Epithelial cell of esophagus (primary cell): ENCODE measurements around the gene SLIT3.

Source experiments
- DNase-seq: peaks from one replicate; pipeline ENCODE4 v3.0.0; 2010; ENCODE audit warnings: low read depth
- H3K4me3 ChIP-seq: 2 replicates; pipeline ENCODE4 v1.5.1; 2011; ENCODE audit warnings: mild to moderate bottlenecking, low read length, control low read depth
- TF ChIP-seq, protein P1 (sequence below): IDR thresholded peaks from 2 replicates; pipeline ENCODE4 v1.5.1; 2011; ENCODE audit warnings: low read depth, mild to moderate bottlenecking, low read length, control low read depth, inconsistent platforms; ENCODE audit not compliant: insufficient read depth; ENCODE audit errors: missing control alignments

Gene SLIT3

DNA sequence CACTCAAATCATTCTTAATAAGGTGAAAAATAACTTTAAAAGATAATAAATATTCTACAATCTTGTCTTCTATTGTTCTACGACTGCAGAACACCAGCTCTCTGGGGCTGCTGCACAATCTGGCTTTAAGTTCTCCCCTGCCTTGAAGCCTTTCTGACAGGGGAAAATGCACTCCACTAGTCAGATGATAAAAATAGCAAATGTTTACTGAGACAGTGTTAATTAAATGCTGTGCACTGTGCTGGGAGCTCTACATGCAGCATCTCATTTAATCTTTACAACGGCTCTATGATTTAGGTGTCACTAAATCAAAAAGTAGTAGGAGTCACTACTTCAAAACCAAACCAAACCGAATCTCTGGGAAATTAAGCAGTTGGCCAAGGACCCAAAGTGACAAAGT lies 132.7 kb downstream of the SLIT3 start:
- no peak for DNase-seq
- TF ChIP-seq, protein P1, sequence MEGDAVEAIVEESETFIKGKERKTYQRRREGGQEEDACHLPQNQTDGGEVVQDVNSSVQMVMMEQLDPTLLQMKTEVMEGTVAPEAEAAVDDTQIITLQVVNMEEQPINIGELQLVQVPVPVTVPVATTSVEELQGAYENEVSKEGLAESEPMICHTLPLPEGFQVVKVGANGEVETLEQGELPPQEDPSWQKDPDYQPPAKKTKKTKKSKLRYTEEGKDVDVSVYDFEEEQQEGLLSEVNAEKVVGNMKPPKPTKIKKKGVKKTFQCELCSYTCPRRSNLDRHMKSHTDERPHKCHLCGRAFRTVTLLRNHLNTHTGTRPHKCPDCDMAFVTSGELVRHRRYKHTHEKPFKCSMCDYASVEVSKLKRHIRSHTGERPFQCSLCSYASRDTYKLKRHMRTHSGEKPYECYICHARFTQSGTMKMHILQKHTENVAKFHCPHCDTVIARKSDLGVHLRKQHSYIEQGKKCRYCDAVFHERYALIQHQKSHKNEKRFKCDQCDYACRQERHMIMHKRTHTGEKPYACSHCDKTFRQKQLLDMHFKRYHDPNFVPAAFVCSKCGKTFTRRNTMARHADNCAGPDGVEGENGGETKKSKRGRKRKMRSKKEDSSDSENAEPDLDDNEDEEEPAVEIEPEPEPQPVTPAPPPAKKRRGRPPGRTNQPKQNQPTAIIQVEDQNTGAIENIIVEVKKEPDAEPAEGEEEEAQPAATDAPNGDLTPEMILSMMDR: no peak
- H3K4me3 ChIP-seq: no peak overlapping the region

DNA sequence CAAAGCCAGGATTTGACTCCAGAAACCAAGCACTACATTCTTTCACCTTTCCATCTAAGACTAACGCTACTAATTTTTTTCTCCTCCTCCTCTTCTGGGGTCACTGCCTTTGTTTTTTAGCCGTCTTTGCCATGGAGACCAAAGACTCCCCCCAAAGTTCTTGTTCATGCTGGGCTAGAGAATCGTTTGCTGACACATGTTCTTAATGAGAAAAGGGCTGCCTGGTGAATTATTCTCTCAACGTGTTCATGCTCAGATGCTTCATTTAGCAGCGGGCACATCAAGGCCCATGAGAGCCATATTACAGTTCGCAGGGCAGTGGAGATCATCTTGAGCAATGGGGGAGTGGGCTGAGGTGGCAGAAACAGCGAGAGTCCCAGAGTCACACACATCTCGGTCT lies 134.9 kb downstream of the SLIT3 start:
- TF ChIP-seq, protein P1: no peak
- DNase-seq: no peak
- H3K4me3 ChIP-seq: no peak overlapping the region

DNA sequence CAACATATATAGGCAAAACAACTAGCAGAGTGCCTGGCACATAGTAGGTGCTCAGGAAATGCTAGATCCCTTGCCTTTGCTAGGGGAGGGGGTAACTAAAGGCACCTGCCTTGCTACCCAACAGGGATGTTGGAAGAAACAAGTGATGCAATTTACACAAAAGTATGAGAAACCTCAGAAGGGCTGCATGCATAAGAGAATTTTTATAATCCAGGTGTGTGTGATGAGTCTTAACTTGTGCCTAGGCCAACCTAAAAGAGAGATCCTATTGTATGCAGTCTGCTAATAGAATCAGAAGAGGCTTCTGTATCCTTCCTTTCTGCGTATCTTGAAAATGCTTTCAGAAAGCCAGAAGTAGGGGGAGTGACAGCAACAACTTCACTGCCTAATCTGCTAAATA lies 135.9 kb downstream of the SLIT3 start:
- peak; percentile 46 for DNase-seq
- no peak overlapping the region for H3K4me3 ChIP-seq
- TF ChIP-seq, protein P1: no peak

DNA sequence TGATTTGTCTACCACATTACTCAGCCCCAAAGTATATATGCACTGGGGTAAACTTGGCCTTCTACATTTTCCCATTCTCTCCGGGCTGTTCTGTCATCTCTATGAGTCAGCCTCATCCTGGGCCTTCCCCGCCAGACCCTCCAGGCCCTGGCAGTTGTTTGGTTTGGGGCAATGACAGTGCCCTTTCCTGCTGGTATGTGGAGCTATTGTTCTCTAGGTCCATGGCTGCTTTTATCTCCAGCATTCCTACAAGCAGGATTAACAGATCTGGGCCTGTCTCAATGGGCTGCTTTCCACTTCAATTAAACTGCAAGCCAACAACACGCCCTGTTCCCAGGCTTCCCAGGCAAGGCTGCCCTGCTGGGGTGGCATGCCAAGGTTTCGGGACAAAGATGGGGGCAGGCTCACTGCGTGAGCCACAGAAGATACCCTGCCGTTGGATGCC lies 136.4 kb downstream of the SLIT3 start:
- TF ChIP-seq, protein P1: no peak
- peak; percentile 95 for DNase-seq

DNA sequence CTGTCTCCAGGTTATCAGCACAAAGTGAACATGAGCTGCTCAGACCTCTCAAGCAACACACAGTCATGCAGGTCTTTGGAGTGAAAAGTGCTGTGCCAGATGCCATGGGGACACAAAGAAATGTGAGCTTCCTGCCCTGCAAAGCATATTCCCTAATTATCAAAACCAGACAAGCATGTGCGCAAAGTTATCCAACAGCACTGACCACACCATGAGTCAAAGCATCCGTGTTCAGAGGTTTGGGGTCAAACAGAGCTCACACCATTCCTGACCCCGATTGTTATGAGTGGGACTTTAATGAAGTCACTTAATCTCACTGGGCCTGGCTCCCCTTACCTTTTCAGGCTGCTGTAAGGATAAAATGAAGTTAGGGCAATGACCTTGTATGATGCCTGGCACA lies 138.5 kb downstream of the SLIT3 start:
- TF ChIP-seq, protein P1: no peak
- H3K4me3 ChIP-seq: no peak overlapping the region
- no peak for DNase-seq

More for the DNA sequence above, 136.4 kb downstream of the SLIT3 start:
- no peak overlapping the region for H3K4me3 ChIP-seq

DNA sequence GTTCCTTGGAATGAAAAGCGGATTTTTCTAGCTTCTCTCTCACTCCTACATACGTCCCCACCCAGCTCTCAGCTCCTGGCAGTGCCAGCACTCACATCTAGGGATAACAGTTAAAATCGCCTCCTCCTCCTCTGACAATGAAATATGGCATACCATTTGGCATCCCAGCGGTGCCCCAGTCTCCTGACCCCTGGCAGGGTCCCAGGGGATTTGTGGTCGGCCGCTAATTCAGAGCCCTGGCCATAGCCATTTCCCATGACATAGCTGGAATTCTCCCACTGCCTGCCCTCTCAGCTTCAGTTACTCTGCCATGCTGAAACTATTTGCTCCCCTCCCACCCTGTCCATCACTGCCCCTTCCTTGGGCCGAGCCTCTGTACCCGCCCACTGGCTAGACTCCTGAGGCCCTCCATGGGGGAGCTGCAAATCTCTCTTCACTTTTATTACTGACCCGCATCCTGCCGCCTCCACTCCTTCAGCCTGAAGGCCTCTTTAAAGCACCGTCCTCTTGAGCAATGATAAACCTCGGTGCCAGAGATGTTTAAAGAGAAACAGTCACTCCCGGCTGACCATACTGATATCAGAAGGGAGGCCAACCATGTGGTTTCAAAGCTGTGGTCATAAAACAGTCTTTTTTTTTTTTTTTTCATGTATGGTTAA lies 139.8 kb downstream of the SLIT3 start:
- no peak overlapping the region for H3K4me3 ChIP-seq
- DNase-seq: peak; percentile 28
- TF ChIP-seq, protein P1: no peak

DNA sequence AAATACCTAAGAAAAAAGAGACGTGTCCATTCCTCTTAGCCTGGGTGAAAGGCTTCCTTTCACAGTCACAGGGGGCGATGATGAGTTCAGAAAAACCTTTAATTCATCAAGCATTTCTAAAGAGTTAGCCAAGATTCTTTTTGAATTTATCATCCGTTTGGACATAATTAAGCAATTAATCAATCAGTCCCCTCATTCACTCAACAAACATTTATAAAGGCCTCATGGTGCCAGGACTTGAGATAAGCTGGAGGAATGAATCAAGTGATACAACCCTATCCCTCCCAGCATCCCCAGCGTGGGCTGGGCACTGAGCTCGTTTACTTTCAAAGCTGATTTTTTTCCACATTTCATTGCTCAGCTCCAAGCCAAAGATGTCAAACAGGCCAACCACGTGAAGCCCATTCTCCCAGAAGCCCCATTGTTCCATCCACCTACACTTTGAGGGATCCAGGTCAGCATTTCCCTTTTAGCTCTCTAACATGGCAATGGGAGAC lies 140.5 kb downstream of the SLIT3 start:
- DNase-seq: peak; percentile 10
- no peak overlapping the region for H3K4me3 ChIP-seq
- TF ChIP-seq, protein P1: no peak
